ENCODE measurements around the gene RTN1. TPM values are rescaled to one million over a fixed set of nuclear protein-coding genes. Genes with fewer than 3 reads are reported as not detected.

The RTN1 gene
- polyA plus RNA-seq, 1 of the 3 experiments (the other 2 are of a cell fraction) = 1.6 TPM

DNA sequence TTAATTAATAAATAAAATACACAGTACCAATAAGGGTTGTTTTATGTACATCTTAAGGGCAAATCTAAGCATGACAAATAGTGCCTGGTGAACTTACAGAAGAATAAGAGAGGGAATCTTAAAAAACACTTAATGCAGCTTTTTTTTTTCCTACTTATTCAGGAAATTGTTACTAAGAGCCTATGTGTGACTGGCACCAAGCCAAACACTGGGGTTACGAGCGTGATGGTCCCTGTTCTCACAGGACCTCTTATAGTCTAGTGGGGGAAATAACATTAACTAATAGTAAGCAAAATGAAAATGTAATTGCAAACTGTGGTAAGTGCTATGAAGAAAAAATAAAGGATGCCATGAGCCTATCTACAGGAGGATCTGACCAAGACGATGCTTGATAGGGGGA is 53.6 kb downstream of the RTN1 start:
- H3K27me3 ChIP-seq (ENCODE audit: insufficient read depth) = no peaks in the 10 kb centered on the region
- no peak for DNase-seq
- no peaks in the 10 kb centered on the region for H3K79me2 ChIP-seq (ENCODE audit: insufficient read depth)
- no peak overlapping the region for H2AFZ ChIP-seq (ENCODE audit: low read depth)
- H3K27ac ChIP-seq (ENCODE audit: low read depth in 2 of 2, low read length in 1 of 2) = no peak overlapping the region
- no peaks in the 10 kb centered on the region for H3K36me3 ChIP-seq (replicated peaks in 1 of 2; ENCODE audit: control insufficient read depth in 1 of 2, insufficient read depth in 2 of 2, low read length in 1 of 2)
- CTCF ChIA-PET = no interaction called here
- POLR2A ChIA-PET = no interaction called here
- no peaks in the 10 kb centered on the region for H3K9me3 ChIP-seq
- WGBS (ENCODE audit: low lambda C conversion rate) = 20% methylated on average over 3 of the region's 3 CpGs
- H3K9me2 ChIP-seq = no peaks in the 10 kb centered on the region
- no peaks in the 10 kb centered on the region for H3F3A ChIP-seq (replicated peaks; ENCODE audit: insufficient read depth)
- H4K20me1 ChIP-seq (ENCODE audit: insufficient read depth) = no peaks in the 10 kb centered on the region
- no peak overlapping the region for H3K4me2 ChIP-seq
- no peak overlapping the region for H3K4me3 ChIP-seq (ENCODE audit: low read depth in 2 of 2, low read length in 1 of 2)
- no peak overlapping the region for H3K9ac ChIP-seq
- TF ChIP-seq MXI1 (IDR thresholded peaks at IDR 0.05; ENCODE audit: low read depth, low read length) (no peak), PBX3 (IDR thresholded peaks at IDR 0.05) (no peak), POLR2AphosphoS5 (IDR thresholded peaks at IDR 0.05; ENCODE audit: low read depth, low read length) (no peak), CHD2 (IDR thresholded peaks at IDR 0.05; ENCODE audit: low read length, partially characterized antibody) (no peak), TCF12 (IDR thresholded peaks at IDR 0.05) (no peak), GATA2 (CRISPR knock-in tag; IDR thresholded peaks at IDR 0.05) (no peak), EP300 (IDR thresholded peaks at IDR 0.05; ENCODE audit: borderline replicate concordance in 1 of 2, low read depth in 1 of 2, low read length in 1 of 2) (no peak), ELF1 (IDR thresholded peaks at IDR 0.05) (no peak), MAX (IDR thresholded peaks at IDR 0.05; ENCODE audit: low read depth) (no peak), NRF1 (IDR thresholded peaks at IDR 0.05; ENCODE audit: low read depth, low read length) (no peak), SIN3A (IDR thresholded peaks at IDR 0.05; ENCODE audit: borderline replicate concordance, low read depth, low read length) (no peak), FOXM1 (IDR thresholded peaks at IDR 0.05; ENCODE audit: low read depth) (no peak), RXRA (IDR thresholded peaks at IDR 0.05; ENCODE audit: borderline replicate concordance, low read depth) (no peak), RFX5 (IDR thresholded peaks at IDR 0.05; ENCODE audit: low read length) (no peak), RCOR1 (IDR thresholded peaks at IDR 0.05; ENCODE audit: low read length) (no peak)
- TF ChIP-seq, protein P1, sequence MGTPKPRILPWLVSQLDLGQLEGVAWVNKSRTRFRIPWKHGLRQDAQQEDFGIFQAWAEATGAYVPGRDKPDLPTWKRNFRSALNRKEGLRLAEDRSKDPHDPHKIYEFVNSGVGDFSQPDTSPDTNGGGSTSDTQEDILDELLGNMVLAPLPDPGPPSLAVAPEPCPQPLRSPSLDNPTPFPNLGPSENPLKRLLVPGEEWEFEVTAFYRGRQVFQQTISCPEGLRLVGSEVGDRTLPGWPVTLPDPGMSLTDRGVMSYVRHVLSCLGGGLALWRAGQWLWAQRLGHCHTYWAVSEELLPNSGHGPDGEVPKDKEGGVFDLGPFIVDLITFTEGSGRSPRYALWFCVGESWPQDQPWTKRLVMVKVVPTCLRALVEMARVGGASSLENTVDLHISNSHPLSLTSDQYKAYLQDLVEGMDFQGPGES (IDR thresholded peaks at IDR 0.05; ENCODE audit: low read depth, low read length) = no peak
- no peaks in the 10 kb centered on the region for H3K4me1 ChIP-seq (ENCODE audit: control insufficient read depth in 1 of 2, insufficient read depth in 2 of 2, low read depth in 1 of 2, low read length in 1 of 2)

DNA sequence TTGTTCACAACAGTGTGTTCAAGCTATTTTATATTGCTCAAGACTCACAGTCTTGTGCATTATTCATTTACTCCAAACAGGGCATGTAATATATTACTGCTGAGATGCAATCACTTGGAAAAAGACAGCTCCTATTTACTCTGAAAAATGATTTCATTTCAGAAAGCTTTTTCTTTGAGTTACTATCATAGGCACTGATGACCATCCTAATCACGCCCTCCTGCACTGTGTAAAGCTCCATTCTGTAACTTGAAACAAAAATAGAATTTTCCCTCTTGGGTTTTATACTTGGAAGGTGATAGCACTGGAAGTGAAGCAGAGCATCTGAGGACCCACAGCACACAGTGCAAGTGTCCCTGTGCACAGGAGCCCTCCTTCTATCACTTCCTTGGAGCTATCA is 55.6 kb downstream of the RTN1 start:
- CTCF ChIA-PET = interaction anchor here (0.6 to 1.3 kb wide), 2 partner anchors 127 to 250 kb away, joined by 3 read pairs; no protein-coding TSS in a partner anchor
- Histone ChIP-seq H3K27me3 (ENCODE audit: insufficient read depth) (no peaks in the 10 kb centered on the region), H3K79me2 (ENCODE audit: insufficient read depth) (no peaks in the 10 kb centered on the region), H4K20me1 (ENCODE audit: insufficient read depth) (no peaks in the 10 kb centered on the region), H3K36me3 (replicated peaks in 1 of 2; ENCODE audit: control insufficient read depth in 1 of 2, insufficient read depth in 2 of 2, low read length in 1 of 2) (no peaks in the 10 kb centered on the region), H3K9ac (no peak overlapping the region), H3K4me3 (ENCODE audit: low read depth in 2 of 2, low read length in 1 of 2) (no peak overlapping the region), H3F3A (replicated peaks; ENCODE audit: insufficient read depth) (no peaks in the 10 kb centered on the region), H3K9me2 (no peaks in the 10 kb centered on the region), H3K4me1 (ENCODE audit: control insufficient read depth in 1 of 2, insufficient read depth in 2 of 2, low read depth in 1 of 2, low read length in 1 of 2) (no peaks in the 10 kb centered on the region), H3K9me3 (no peaks in the 10 kb centered on the region), H2AFZ (ENCODE audit: low read depth) (no peak overlapping the region), H3K27ac (ENCODE audit: low read depth in 2 of 2, low read length in 1 of 2) (no peak overlapping the region), H3K4me2 (no peak overlapping the region)
- POLR2A ChIA-PET = no interaction called here
- DNase-seq = no peak
- 33% methylated on average over 1 of the region's 1 CpG for WGBS (ENCODE audit: low lambda C conversion rate)
- no peak for TF ChIP-seq MXI1 (IDR thresholded peaks at IDR 0.05; ENCODE audit: low read depth, low read length)
- no peak for TF ChIP-seq TAF1 (IDR thresholded peaks at IDR 0.05; ENCODE audit: borderline replicate concordance, low read depth, low read length)
- TF ChIP-seq, protein P2, sequence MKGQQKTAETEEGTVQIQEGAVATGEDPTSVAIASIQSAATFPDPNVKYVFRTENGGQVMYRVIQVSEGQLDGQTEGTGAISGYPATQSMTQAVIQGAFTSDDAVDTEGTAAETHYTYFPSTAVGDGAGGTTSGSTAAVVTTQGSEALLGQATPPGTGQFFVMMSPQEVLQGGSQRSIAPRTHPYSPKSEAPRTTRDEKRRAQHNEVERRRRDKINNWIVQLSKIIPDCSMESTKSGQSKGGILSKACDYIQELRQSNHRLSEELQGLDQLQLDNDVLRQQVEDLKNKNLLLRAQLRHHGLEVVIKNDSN (IDR thresholded peaks at IDR 0.05; ENCODE audit: borderline replicate concordance, low read depth) = no peak
- TF ChIP-seq, protein P3, sequence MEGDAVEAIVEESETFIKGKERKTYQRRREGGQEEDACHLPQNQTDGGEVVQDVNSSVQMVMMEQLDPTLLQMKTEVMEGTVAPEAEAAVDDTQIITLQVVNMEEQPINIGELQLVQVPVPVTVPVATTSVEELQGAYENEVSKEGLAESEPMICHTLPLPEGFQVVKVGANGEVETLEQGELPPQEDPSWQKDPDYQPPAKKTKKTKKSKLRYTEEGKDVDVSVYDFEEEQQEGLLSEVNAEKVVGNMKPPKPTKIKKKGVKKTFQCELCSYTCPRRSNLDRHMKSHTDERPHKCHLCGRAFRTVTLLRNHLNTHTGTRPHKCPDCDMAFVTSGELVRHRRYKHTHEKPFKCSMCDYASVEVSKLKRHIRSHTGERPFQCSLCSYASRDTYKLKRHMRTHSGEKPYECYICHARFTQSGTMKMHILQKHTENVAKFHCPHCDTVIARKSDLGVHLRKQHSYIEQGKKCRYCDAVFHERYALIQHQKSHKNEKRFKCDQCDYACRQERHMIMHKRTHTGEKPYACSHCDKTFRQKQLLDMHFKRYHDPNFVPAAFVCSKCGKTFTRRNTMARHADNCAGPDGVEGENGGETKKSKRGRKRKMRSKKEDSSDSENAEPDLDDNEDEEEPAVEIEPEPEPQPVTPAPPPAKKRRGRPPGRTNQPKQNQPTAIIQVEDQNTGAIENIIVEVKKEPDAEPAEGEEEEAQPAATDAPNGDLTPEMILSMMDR (IDR thresholded peaks at IDR 0.05) = no peak
- TF ChIP-seq FOXM1 (IDR thresholded peaks at IDR 0.05; ENCODE audit: low read depth) = no peak
- TF ChIP-seq, protein P1 (IDR thresholded peaks at IDR 0.05; ENCODE audit: low read depth, low read length) = no peak
- no peak for TF ChIP-seq NRF1 (IDR thresholded peaks at IDR 0.05; ENCODE audit: low read depth, low read length)
- TF ChIP-seq RFX5 (IDR thresholded peaks at IDR 0.05; ENCODE audit: low read length) = no peak
- no peak for TF ChIP-seq FOSL2 (IDR thresholded peaks at IDR 0.05; ENCODE audit: borderline replicate concordance, low read depth)
- no peak for TF ChIP-seq USF2 (IDR thresholded peaks at IDR 0.05; ENCODE audit: borderline replicate concordance, low read depth, low read length)
- no peak for TF ChIP-seq YY1 (IDR thresholded peaks at IDR 0.05; ENCODE audit: low read depth)
